Testis (tissue), 2 donors: ENCODE results near the gene PARD6B.

Experiments
- POLR2A ChIP-seq: fragments of 450-650 bp; IDR thresholded peaks from one replicate; pipeline ENCODE4 v1.6.1; 2017; ENCODE audit warnings: antibody characterized with exemption, mild to moderate bottlenecking, moderate library complexity
- TF ChIP-seq, protein P1 (sequence below), 3 experiments: fragments of 450-650 bp in 2 of 3; fragments of 200-600 bp in 1 of 3; sonication (generic) in 1 of 3; IDR thresholded peaks; one replicate each; pipeline ENCODE4 v1.5.1; 2016 to 2019; ENCODE audit warnings: antibody characterized with exemption in 3 of 3, mild to moderate bottlenecking in 2 of 3, moderate library complexity in 1 of 3

GRCh38 chr20:50801747-50802125, 70.4 kb downstream of the PARD6B start:
- TF ChIP-seq, protein P1, sequence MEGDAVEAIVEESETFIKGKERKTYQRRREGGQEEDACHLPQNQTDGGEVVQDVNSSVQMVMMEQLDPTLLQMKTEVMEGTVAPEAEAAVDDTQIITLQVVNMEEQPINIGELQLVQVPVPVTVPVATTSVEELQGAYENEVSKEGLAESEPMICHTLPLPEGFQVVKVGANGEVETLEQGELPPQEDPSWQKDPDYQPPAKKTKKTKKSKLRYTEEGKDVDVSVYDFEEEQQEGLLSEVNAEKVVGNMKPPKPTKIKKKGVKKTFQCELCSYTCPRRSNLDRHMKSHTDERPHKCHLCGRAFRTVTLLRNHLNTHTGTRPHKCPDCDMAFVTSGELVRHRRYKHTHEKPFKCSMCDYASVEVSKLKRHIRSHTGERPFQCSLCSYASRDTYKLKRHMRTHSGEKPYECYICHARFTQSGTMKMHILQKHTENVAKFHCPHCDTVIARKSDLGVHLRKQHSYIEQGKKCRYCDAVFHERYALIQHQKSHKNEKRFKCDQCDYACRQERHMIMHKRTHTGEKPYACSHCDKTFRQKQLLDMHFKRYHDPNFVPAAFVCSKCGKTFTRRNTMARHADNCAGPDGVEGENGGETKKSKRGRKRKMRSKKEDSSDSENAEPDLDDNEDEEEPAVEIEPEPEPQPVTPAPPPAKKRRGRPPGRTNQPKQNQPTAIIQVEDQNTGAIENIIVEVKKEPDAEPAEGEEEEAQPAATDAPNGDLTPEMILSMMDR (IDR thresholded peaks at IDR 0.05): no peak
- no peak for TF ChIP-seq POLR2A
